GM21367 (cell line): ENCODE measurements around the gene LRCH1.
A peak's percentile ranks its signal among the peaks of the same experiment; 100 is the strongest.

Source experiments
- ATAC-seq: cut with Tn5 transposase; IDR thresholded peaks from one replicate; pipeline ENCODE4 v1.9.1; 2021; ENCODE audit not compliant: unreplicated experiment

The LRCH1 gene

GRCh38 chr13:46587807-46588418 lies 34.9 kb downstream of the LRCH1 start:
- ATAC-seq: peak; percentile 35

GRCh38 chr13:46592385-46592784 lies 39.4 kb downstream of the LRCH1 start:
- ATAC-seq: no peak

GRCh38 chr13:46593398-46593797 lies 40.4 kb downstream of the LRCH1 start:
- ATAC-seq: no peak

GRCh38 chr13:46594374-46595078 lies 41.6 kb downstream of the LRCH1 start:
- ATAC-seq: no peak

- ATAC-seq: peak; percentile 47
These were observed 42.3 kb downstream of the LRCH1 start for GRCh38 chr13:46595136-46595884.

- ATAC-seq: no peak
These were observed 42.9 kb downstream of the LRCH1 start for GRCh38 chr13:46595885-46596275.

GRCh38 chr13:46596466-46596865 lies 43.5 kb downstream of the LRCH1 start:
- ATAC-seq: no peak

- no peak for ATAC-seq
These were observed 45.3 kb downstream of the LRCH1 start for GRCh38 chr13:46598140-46598819.

GRCh38 chr13:46598820-46599180 lies 45.8 kb downstream of the LRCH1 start:
- no peak for ATAC-seq

GRCh38 chr13:46600943-46601311 lies 48.0 kb downstream of the LRCH1 start:
- no peak for ATAC-seq

GRCh38 chr13:46602531-46602930 lies 49.6 kb downstream of the LRCH1 start:
- no peak for ATAC-seq

- no peak for ATAC-seq
These were observed 50.2 kb downstream of the LRCH1 start for GRCh38 chr13:46603165-46603603.

- no peak for ATAC-seq
These were observed 51.4 kb downstream of the LRCH1 start for GRCh38 chr13:46604226-46604990.

GRCh38 chr13:46605076-46605824 lies 52.3 kb downstream of the LRCH1 start:
- no peak for ATAC-seq

GRCh38 chr13:46605825-46606554 lies 53.0 kb downstream of the LRCH1 start:
- ATAC-seq: peak; percentile 39

GRCh38 chr13:46606970-46607369 lies 54.0 kb downstream of the LRCH1 start:
- no peak for ATAC-seq

GRCh38 chr13:46607768-46608564 lies 55.0 kb downstream of the LRCH1 start:
- ATAC-seq: no peak

- no peak for ATAC-seq
These were observed 56.1 kb downstream of the LRCH1 start for GRCh38 chr13:46609052-46609451.

GRCh38 chr13:46609726-46610125 lies 56.8 kb downstream of the LRCH1 start:
- ATAC-seq: no peak
